Endometrial microvascular endothelial cells (primary cell): Measurements from ENCODE around the gene ZNF559. TPM values are rescaled to one million over a fixed set of nuclear protein-coding genes. Genes with fewer than 3 reads are reported as not detected.

Experiments used
- in situ Hi-C: cut with HindIII; loops from 2 replicates; pipeline ENCODE4 v1.10.0; 2017; ENCODE audit warnings: low sequenced_read_pairs, low pct_unique_long_range_greater_than_20kb; ENCODE audit errors: inconsistent ontology term
- total RNA-seq: library from RNA; depleted of rRNA; stranded (reverse); fragments of >200 nt; gene quantifications from one replicate; pipeline ENCODE4 v1.2.3, GENCODE V29; 2015; ENCODE audit errors: inconsistent ontology term

The ZNF559 gene
- total RNA-seq, 1 donor from 2014 or later: 5.9 TPM

DNA sequence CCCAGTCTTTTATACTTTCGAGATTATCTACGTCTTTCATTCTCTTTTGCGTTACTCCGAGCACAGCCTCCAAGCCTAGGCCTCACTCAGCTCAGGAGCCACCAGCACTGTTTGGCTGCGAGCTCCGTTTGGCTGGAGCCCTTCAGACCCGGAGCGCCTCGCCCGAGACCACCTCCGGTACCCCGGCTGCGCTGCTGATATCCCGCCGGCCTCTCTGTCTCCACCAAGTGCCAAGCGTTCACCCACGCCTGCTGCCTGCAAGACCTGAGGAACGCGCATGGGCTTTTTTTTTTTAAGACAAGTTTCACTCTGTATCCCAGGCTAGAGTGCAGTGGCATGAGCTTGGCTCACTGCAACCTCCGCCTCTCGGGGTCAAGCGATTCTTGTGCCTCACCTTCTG, 24.7 kb downstream of the ZNF559 start:
- in situ Hi-C loops: no loop called here

DNA sequence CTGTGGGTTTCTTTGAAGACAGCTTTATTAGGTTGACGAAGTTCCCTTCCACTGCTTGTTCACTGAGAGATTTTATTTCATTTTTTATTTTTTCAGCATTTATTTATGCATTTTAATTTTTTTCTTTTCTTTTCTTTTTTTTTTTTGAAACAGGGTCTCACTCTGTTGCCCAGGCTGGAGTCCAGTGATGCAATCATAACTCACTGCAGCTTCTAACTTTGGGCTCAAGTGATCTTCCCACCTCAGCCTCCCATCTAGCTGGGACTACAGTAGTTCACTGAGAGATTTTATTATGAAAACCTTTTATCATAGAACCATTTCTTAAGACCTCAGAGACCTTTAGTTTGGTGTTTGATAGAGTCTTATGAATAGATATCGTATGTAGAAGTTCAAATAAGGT, 28.5 kb downstream of the ZNF559 start:
- in situ Hi-C loops: no loop called here

GRCh38 chr19:9353011-9353410, 29.0 kb downstream of the ZNF559 start:
- in situ Hi-C loops: no loop called here

GRCh38 chr19:9354651-9355050, 30.7 kb downstream of the ZNF559 start:
- in situ Hi-C loops: no loop called here

DNA sequence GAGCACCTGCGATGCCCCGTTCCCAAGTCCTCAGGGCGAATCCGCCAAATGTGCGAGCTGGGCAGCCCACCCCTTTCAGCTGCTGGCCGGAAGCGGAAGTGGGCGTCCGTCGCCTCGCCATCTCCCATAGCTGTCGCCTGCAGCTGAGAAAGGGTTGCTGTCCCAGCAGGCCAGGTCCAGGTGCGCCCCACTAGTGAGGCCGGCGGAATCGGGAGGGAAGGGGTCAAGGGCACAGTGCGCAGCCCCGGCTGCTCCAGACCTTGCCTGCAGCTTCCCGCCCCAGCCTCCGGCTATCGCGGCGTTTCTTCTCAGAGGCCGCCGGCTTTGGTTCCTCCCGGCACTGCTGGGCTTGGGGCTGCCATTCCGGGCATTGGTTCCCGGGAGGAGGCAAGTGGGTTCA, 38.9 kb downstream of the ZNF559 start, which contains the start of gene ZNF177:
TSS of gene ZNF177 (plus strand) at position 109 of the 400 bp plus-strand sequence. CDS start 15,299 bp downstream, outside the sequence.
- in situ Hi-C loops: no loop called here

GRCh38 chr19:9370738-9371619, 47.0 kb downstream of the ZNF559 start:
- in situ Hi-C loops: no loop called here

GRCh38 chr19:9381361-9381785, 57.4 kb downstream of the ZNF559 start:
- in situ Hi-C loops: no loop called here

Other genes with a start within 250 kb of the ZNF559 start
- gene OR1M1, start 237.1 kb upstream of the ZNF559 start, total RNA-seq: not detected
- not detected for gene OR7G2, start 216.7 kb upstream of the ZNF559 start, total RNA-seq
- not detected for gene OR7G1, start 208.4 kb upstream of the ZNF559 start, total RNA-seq
- not detected for gene OR7G3, start 197.2 kb upstream of the ZNF559 start, total RNA-seq
- 26.4 TPM for gene ZNF317, start 183.8 kb upstream of the ZNF559 start, total RNA-seq
- not detected for gene OR7D2, start 145.2 kb upstream of the ZNF559 start, total RNA-seq
- gene OR7D4, start 104.6 kb upstream of the ZNF559 start, total RNA-seq: not detected
- not detected for gene OR7E24, start 73.2 kb upstream of the ZNF559 start, total RNA-seq
- 8.9 TPM for gene ZNF699, start 14.3 kb upstream of the ZNF559 start, total RNA-seq
- 0.56 TPM for gene ZNF177, start 38.8 kb downstream of the ZNF559 start, total RNA-seq
- gene ZNF266, start 111.4 kb downstream of the ZNF559 start, total RNA-seq: 13.0 TPM
- gene ZNF560, start 174.4 kb downstream of the ZNF559 start, total RNA-seq: not detected
- gene ZNF426, start 214.5 kb downstream of the ZNF559 start, total RNA-seq: 10.8 TPM